Measurements from ENCODE around the gene DUS4L.
A peak's percentile ranks its signal among the peaks of the same experiment; 100 is the strongest.

The DUS4L gene

DNA sequence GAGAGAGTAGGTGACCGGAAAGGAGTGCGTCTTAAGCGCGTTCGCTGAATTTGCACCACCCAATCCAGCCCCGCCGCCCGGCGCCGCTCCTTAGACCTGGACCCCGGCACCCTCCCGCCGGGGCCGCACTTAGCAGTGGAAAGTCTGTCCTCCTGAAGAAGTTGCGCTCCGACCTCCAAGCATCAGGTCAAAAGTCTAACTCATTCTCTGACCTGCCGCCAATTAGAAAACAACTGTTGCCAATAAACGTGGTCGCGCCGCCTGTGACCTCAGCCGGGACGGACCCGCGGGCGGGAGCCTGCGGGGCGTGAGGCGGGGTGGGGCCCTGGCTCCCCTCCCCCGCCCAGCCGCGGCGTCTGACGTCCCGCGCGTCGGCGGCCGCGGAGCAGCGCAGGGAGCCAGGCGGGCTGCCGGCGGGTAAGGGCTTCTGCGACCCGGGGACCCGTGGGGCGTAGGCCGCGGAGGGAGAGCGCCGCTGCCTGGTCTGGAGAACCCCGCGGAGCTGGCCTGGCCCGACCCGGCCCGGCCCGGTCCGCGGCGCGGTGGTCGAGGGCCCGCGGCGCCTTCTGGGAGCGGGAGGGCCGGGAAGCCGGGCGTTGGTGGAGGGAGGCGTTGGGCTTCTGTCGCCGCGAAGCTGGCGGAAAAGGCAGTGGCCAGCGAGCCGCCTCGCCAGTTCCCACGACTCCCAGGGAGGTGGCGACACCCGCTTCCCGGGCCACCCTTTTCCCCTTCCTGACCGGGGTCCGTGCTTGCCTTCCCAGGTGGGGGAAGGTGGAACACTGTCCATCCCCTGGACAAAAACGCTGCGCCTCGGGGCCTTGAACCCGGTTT, 16.3 kb downstream of the DUS4L start, which contains the start of gene BCAP29 (continued):
- 0 out of 2 replicates have a peak, but pooled peaks have one; percentile 34 for TF ChIP-seq ZNF423 (tag by site-specific recombination; IDR thresholded peaks at IDR 0.05)
- TF ChIP-seq ZNF121 (tag by site-specific recombination; IDR thresholded peaks at IDR 0.05) = 0 out of 2 replicates have a peak, but pooled peaks have one; percentile 19
- TF ChIP-seq, protein P1, sequence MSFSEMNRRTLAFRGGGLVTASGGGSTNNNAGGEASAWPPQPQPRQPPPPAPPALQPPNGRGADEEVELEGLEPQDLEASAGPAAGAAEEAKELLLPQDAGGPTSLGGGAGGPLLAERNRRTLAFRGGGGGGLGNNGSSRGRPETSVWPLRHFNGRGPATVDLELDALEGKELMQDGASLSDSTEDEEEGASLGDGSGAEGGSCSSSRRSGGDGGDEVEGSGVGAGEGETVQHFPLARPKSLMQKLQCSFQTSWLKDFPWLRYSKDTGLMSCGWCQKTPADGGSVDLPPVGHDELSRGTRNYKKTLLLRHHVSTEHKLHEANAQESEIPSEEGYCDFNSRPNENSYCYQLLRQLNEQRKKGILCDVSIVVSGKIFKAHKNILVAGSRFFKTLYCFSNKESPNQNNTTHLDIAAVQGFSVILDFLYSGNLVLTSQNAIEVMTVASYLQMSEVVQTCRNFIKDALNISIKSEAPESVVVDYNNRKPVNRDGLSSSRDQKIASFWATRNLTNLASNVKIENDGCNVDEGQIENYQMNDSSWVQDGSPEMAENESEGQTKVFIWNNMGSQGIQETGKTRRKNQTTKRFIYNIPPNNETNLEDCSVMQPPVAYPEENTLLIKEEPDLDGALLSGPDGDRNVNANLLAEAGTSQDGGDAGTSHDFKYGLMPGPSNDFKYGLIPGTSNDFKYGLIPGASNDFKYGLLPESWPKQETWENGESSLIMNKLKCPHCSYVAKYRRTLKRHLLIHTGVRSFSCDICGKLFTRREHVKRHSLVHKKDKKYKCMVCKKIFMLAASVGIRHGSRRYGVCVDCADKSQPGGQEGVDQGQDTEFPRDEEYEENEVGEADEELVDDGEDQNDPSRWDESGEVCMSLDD (tag by site-specific recombination; IDR thresholded peaks at IDR 0.05) = no peak
- TF ChIP-seq ZSCAN4 (tag by site-specific recombination; IDR thresholded peaks at IDR 0.05) = no peak
- TF ChIP-seq ZSCAN30 (tag by site-specific recombination; IDR thresholded peaks at IDR 0.05) = peak; percentile 59
- TF ChIP-seq ZNF692 (tag by site-specific recombination; IDR thresholded peaks at IDR 0.05) = peak; percentile 52
- TF ChIP-seq, protein P2, sequence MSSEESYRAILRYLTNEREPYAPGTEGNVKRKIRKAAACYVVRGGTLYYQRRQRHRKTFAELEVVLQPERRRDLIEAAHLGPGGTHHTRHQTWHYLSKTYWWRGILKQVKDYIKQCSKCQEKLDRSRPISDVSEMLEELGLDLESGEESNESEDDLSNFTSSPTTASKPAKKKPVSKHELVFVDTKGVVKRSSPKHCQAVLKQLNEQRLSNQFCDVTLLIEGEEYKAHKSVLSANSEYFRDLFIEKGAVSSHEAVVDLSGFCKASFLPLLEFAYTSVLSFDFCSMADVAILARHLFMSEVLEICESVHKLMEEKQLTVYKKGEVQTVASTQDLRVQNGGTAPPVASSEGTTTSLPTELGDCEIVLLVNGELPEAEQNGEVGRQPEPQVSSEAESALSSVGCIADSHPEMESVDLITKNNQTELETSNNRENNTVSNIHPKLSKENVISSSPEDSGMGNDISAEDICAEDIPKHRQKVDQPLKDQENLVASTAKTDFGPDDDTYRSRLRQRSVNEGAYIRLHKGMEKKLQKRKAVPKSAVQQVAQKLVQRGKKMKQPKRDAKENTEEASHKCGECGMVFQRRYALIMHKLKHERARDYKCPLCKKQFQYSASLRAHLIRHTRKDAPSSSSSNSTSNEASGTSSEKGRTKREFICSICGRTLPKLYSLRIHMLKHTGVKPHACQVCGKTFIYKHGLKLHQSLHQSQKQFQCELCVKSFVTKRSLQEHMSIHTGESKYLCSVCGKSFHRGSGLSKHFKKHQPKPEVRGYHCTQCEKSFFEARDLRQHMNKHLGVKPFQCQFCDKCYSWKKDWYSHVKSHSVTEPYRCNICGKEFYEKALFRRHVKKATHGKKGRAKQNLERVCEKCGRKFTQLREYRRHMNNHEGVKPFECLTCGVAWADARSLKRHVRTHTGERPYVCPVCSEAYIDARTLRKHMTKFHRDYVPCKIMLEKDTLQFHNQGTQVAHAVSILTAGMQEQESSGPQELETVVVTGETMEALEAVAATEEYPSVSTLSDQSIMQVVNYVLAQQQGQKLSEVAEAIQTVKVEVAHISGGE (tag by site-specific recombination; conservative IDR thresholded peaks at IDR 0.05; ENCODE audit: low read depth) = peak; percentile 74
- peak; percentile 46; the same call in 1 of the 2 replicates for TF ChIP-seq KLF10 (tag by site-specific recombination; IDR thresholded peaks at IDR 0.05)
- TF ChIP-seq ZNF639 (tag by site-specific recombination; IDR thresholded peaks at IDR 0.05) = 0 out of 2 replicates have a peak, but pooled peaks have one; percentile 35
- peak; percentile 60 for TF ChIP-seq ZEB2 (tag by site-specific recombination; IDR thresholded peaks at IDR 0.05)
- TF ChIP-seq ZNF596 (tag by site-specific recombination; IDR thresholded peaks at IDR 0.05) = 0 out of 2 replicates have a peak, but pooled peaks have one; percentile 57
- TF ChIP-seq, protein P3, sequence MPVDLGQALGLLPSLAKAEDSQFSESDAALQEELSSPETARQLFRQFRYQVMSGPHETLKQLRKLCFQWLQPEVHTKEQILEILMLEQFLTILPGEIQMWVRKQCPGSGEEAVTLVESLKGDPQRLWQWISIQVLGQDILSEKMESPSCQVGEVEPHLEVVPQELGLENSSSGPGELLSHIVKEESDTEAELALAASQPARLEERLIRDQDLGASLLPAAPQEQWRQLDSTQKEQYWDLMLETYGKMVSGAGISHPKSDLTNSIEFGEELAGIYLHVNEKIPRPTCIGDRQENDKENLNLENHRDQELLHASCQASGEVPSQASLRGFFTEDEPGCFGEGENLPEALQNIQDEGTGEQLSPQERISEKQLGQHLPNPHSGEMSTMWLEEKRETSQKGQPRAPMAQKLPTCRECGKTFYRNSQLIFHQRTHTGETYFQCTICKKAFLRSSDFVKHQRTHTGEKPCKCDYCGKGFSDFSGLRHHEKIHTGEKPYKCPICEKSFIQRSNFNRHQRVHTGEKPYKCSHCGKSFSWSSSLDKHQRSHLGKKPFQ (tag by site-specific recombination; IDR thresholded peaks at IDR 0.05) = peak; percentile 61
- TF ChIP-seq ZNF2 (tag by site-specific recombination; IDR thresholded peaks at IDR 0.05) = peak; percentile 45; the same call in 1 of the 2 replicates
- TF ChIP-seq ZNF830 (tag by site-specific recombination; IDR thresholded peaks at IDR 0.05; ENCODE audit: low read depth) = no peak
- peak; percentile 96 for TF ChIP-seq SCRT2 (tag by site-specific recombination; IDR thresholded peaks at IDR 0.05)
- TF ChIP-seq MZF1 (tag by site-specific recombination; IDR thresholded peaks at IDR 0.05; ENCODE audit: borderline replicate concordance) = peak; percentile 7
- TF ChIP-seq SP7 (tag by site-specific recombination; IDR thresholded peaks at IDR 0.05) = peak; percentile 26; the same call in 1 of the 2 replicates
- peak; percentile 39 for TF ChIP-seq SP2 (tag by site-specific recombination; IDR thresholded peaks at IDR 0.05)
- 0 out of 2 replicates have a peak, but pooled peaks have one; percentile 7 for TF ChIP-seq ZNF664 (tag by site-specific recombination; IDR thresholded peaks at IDR 0.05)
- TF ChIP-seq ZSCAN5A (tag by site-specific recombination; IDR thresholded peaks at IDR 0.05) = no peak
- 0 out of 2 replicates have a peak, but pooled peaks have one; percentile 14 for TF ChIP-seq ZNF37A (tag by site-specific recombination; IDR thresholded peaks at IDR 0.05)
- peak; percentile 60 for TF ChIP-seq ZNF629 (tag by site-specific recombination; IDR thresholded peaks at IDR 0.05)
